GM21576 (cell line): ENCODE measurements around the gene ABCC9.
"Not testable (repeated sequence)": the region's sequence is repeated elsewhere in the genome, so short reads cannot be mapped to it uniquely, and the experiment has no call there.

ENCODE experiments used
- ATAC-seq: cut with Tn5 transposase; IDR thresholded peaks from one replicate; pipeline ENCODE4 v1.9.1; 2021; ENCODE audit warnings: mild to moderate bottlenecking, moderate library complexity; ENCODE audit not compliant: unreplicated experiment

ABCC9 gene

GRCh38 chr12:21934173-21934572 lies 7.1 kb downstream of the ABCC9 start:
- no peak for ATAC-seq

- ATAC-seq, result no peak
Measured at GRCh38 chr12:21933656-21934055, 7.6 kb downstream of the ABCC9 start.

GRCh38 chr12:21929972-21930371 lies 11.3 kb downstream of the ABCC9 start:
- not testable (repeated sequence) for ATAC-seq

GRCh38 chr12:21925296-21925913 lies 15.8 kb downstream of the ABCC9 start:
- ATAC-seq, result no peak

- ATAC-seq, result no peak
Measured at GRCh38 chr12:21921436-21921835, 19.8 kb downstream of the ABCC9 start.

- ATAC-seq, result no peak
Measured at GRCh38 chr12:21918456-21918855, 22.8 kb downstream of the ABCC9 start.

GRCh38 chr12:21913823-21914222 lies 27.4 kb downstream of the ABCC9 start:
- no peak for ATAC-seq

- no peak for ATAC-seq
Measured at GRCh38 chr12:21912318-21912717, 28.9 kb downstream of the ABCC9 start.

GRCh38 chr12:21911832-21912231 lies 29.4 kb downstream of the ABCC9 start:
- no peak for ATAC-seq

- ATAC-seq, result no peak
Measured at GRCh38 chr12:21910657-21911056, 30.6 kb downstream of the ABCC9 start.

GRCh38 chr12:21907948-21908837 lies 33.0 kb downstream of the ABCC9 start:
- ATAC-seq, result no peak

GRCh38 chr12:21906919-21907493 lies 34.2 kb downstream of the ABCC9 start:
- no peak for ATAC-seq

GRCh38 chr12:21899532-21899931 lies 41.7 kb downstream of the ABCC9 start:
- ATAC-seq, result not testable (repeated sequence)

- no peak for ATAC-seq
Measured at GRCh38 chr12:21895651-21896050, 45.6 kb downstream of the ABCC9 start.

GRCh38 chr12:21894792-21895595 lies 46.2 kb downstream of the ABCC9 start:
- no peak for ATAC-seq

GRCh38 chr12:21893924-21894323 lies 47.3 kb downstream of the ABCC9 start:
- no peak for ATAC-seq

- no peak for ATAC-seq
Measured at GRCh38 chr12:21892341-21892740, 48.9 kb downstream of the ABCC9 start.

GRCh38 chr12:21891751-21892217 lies 49.4 kb downstream of the ABCC9 start:
- no peak for ATAC-seq

- ATAC-seq, result no peak
Measured at GRCh38 chr12:21888276-21888863, 52.9 kb downstream of the ABCC9 start.

GRCh38 chr12:21884936-21885335 lies 56.3 kb downstream of the ABCC9 start:
- no peak for ATAC-seq

- ATAC-seq, result no peak
Measured at GRCh38 chr12:21882635-21883034, 58.6 kb downstream of the ABCC9 start.
